HPDE6-E6E7 (cell line): ENCODE measurements around the gene ZMIZ2.
"Not testable (repeated sequence)": the region's sequence is repeated elsewhere in the genome, so short reads cannot be mapped to it uniquely, and the experiment has no call there.

Experiments used
- DNase-seq: peaks from one replicate; pipeline ENCODE4 v3.0.0; 2011; ENCODE audit warnings: missing footprints; ENCODE audit errors: extremely low spot score

The ZMIZ2 gene

DNA sequence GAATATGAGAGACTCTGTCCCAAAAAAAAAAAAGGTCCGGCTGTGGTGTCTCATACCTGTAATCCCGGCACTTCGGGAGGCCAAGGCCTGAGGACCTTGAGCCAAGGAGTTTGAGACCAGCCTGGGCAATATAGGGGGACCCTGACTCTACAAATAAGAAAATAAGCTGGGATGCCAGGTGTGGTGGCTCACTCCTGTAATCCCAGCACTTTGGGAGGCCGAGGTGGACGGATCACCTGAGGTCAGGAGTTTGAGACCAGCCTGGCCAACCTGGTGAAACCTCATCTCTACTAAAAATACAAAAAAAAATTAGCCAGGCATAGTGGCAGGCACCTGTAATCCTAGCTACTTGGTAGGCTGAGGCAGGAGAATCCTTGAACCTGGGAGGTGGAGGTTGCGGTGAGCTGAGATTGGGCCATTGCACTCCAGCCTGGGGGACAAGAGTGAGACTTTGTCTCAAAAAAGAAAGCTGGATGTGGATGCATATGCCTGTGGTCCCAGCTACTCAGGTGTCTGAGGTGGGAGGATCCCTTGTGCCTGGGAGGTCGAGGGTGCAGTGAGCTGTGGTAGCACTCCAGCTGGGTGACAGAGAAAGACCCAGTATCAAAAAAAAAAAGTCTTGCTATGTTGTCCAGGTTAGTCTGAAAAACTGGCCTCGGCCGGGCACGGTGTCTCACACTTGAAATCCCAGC, 55.3 kb downstream of the ZMIZ2 start:
- DNase-seq: not testable (repeated sequence)

- DNase-seq: no peak
Measured at GRCh38 chr7:44805950-44806349, 57.3 kb downstream of the ZMIZ2 start.

- no peak for DNase-seq
Measured at GRCh38 chr7:44808914-44809393, 60.3 kb downstream of the ZMIZ2 start.

DNA sequence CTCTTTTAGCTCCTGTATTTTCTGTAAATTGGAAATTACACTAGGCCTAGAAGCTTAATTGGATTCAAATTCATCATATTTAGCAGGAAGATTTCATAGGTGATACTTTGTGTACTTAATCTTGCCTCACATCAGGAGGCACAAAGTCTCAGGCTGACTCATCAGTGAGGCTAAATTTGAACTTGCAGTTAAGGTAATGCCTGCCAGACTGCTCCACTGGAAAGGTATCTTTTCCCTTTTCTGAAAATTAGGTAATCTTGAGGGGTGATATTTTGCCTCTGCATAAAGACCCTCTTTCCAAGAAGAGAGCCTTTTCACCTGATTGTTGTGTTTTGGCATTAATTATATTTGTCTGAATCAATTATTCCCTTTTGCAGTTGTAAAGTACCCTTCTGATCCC, 62.4 kb downstream of the ZMIZ2 start:
- peak; percentile 41 for DNase-seq

DNA sequence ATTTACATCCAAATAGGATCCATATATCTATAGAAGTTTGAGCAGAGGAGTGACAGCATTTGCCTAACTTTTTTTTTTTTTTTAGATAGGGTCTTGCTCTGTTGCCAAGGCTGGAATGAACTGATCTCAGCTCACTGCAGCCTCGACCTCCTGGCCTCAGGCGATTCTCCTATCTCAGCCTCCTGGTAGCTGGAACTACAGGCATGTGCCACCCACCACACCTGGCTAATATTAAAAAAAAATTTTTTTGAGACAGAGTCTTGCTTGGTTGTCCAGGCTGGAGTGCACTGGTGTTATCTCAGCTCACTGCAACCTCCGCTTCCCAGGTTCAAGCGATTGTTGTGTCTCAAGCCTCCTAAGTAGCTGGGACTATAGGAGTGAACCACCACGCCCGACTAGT, 62.9 kb downstream of the ZMIZ2 start:
- DNase-seq: no peak

- no peak for DNase-seq
Measured at GRCh38 chr7:44814919-44815318, 66.3 kb downstream of the ZMIZ2 start.

- no peak for DNase-seq
Measured at GRCh38 chr7:44819292-44819691, 70.6 kb downstream of the ZMIZ2 start.
